Hindlimb muscle (tissue), 1 donor: Measurements from ENCODE around the gene HARS1. TPM values are rescaled to one million over a fixed set of nuclear protein-coding genes. Genes with fewer than 3 reads are reported as not detected.
"Not testable (repeated sequence)": the region's sequence is repeated elsewhere in the genome, so short reads cannot be mapped to it uniquely, and the experiment has no call there.

Source experiments
- DNase-seq: peaks from one replicate; pipeline ENCODE4 v3.0.0-alpha.2; 2013
- polyA plus RNA-seq: library from polyadenylated mRNA; unstranded; fragments of 120-200 nt; gene quantifications from one replicate; pipeline ENCODE4 v1.2.1, GENCODE V29; 2013; ENCODE audit not compliant: insufficient read length

The HARS1 gene
- polyA plus RNA-seq, 1 donor, result 53.2 TPM

GRCh38 chr5:140674629-140675028, 16.5 kb downstream of the HARS1 start:
- no peak for DNase-seq

GRCh38 chr5:140674211-140674610, 17.0 kb downstream of the HARS1 start:
- no peak for DNase-seq

GRCh38 chr5:140673187-140673976, 17.8 kb downstream of the HARS1 start, which contains the start of gene DND1:
Gene DND1, minus strand, starts transcription at chr5:140673576. Its CDS starts 34 bp downstream, at chr5:140673542.
- no peak for DNase-seq

GRCh38 chr5:140672455-140673186, 18.5 kb downstream of the HARS1 start:
- DNase-seq, result no peak

GRCh38 chr5:140671472-140672125, 19.6 kb downstream of the HARS1 start:
- no peak for DNase-seq

- not testable (repeated sequence) for DNase-seq
These were observed 20.1 kb downstream of the HARS1 start for GRCh38 chr5:140671035-140671434.

- peak; percentile 94 for DNase-seq
These were observed 26.6 kb downstream of the HARS1 start, which contains the start of gene WDR55 for GRCh38 chr5:140664359-140665119. Gene WDR55, plus strand, starts transcription at chr5:140664904. Its CDS starts 9 bp downstream, at chr5:140664913.

GRCh38 chr5:140664030-140664358, 27.2 kb downstream of the HARS1 start:
- DNase-seq, result no peak

- DNase-seq, result not testable (repeated sequence)
These were observed 30.8 kb downstream of the HARS1 start for GRCh38 chr5:140660371-140660770.

GRCh38 chr5:140658870-140659269, 32.3 kb downstream of the HARS1 start:
- DNase-seq, result no peak

GRCh38 chr5:140647042-140647419, 44.1 kb downstream of the HARS1 start:
- no peak for DNase-seq

- DNase-seq, result no peak
These were observed 48.5 kb downstream of the HARS1 start for GRCh38 chr5:140642718-140643117.

- DNase-seq, result no peak
These were observed 49.5 kb downstream of the HARS1 start for GRCh38 chr5:140641716-140642115.

GRCh38 chr5:140639148-140639981, 51.8 kb downstream of the HARS1 start, which contains the start of gene TMCO6:
Gene TMCO6, plus strand, starts transcription at chr5:140639451. Its CDS starts 77 bp downstream, at chr5:140639528.
- DNase-seq, result peak; percentile 93

- DNase-seq, result not testable (repeated sequence)
These were observed 52.3 kb downstream of the HARS1 start for GRCh38 chr5:140638898-140639147.

- DNase-seq, result no peak
These were observed 53.6 kb downstream of the HARS1 start for GRCh38 chr5:140637371-140638100.

GRCh38 chr5:140635291-140636257, 55.6 kb downstream of the HARS1 start:
- DNase-seq, result no peak

- DNase-seq, result no peak
These were observed 57.1 kb downstream of the HARS1 start for GRCh38 chr5:140634103-140634502.

GRCh38 chr5:140633501-140633900, 57.7 kb downstream of the HARS1 start:
- DNase-seq, result no peak

- DNase-seq, result peak; percentile 34
These were observed 58.1 kb downstream of the HARS1 start, which contains the start of gene CD14 for GRCh38 chr5:140633021-140633471. Gene CD14, minus strand, starts transcription at chr5:140633175. Its CDS starts 104 bp downstream, at chr5:140633071.
